ENCODE results near the gene FAR1. TPM values are rescaled to one million over a fixed set of nuclear protein-coding genes. Genes with fewer than 3 reads are reported as not detected.
A peak's percentile ranks its signal among the peaks of the same experiment; 100 is the strongest.
"Not testable (repeated sequence)": the region's sequence is repeated elsewhere in the genome, so short reads cannot be mapped to it uniquely, and the experiment has no call there.

Gene FAR1, protein sequence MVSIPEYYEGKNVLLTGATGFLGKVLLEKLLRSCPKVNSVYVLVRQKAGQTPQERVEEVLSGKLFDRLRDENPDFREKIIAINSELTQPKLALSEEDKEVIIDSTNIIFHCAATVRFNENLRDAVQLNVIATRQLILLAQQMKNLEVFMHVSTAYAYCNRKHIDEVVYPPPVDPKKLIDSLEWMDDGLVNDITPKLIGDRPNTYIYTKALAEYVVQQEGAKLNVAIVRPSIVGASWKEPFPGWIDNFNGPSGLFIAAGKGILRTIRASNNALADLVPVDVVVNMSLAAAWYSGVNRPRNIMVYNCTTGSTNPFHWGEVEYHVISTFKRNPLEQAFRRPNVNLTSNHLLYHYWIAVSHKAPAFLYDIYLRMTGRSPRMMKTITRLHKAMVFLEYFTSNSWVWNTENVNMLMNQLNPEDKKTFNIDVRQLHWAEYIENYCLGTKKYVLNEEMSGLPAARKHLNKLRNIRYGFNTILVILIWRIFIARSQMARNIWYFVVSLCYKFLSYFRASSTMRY
- total RNA-seq (10 to 100 TPM; 32.7 to 37.9 (median 34.3) TPM), polyA plus RNA-seq (13.6 TPM)
- long read RNA-seq, donor 1, full-length matches to known transcripts, result 31 of 36 reads
- long read RNA-seq, donor 1, partial matches to known transcripts, result 3 of 36 reads
- long read RNA-seq, donor 1, other reads (novel, unspliced or antisense), result 2 of 36 reads
- long read RNA-seq, donor 2, full-length matches to known transcripts, result 9 of 12 reads
- long read RNA-seq, donor 2, partial matches to known transcripts, result 0 of 12 reads
- long read RNA-seq, donor 2, other reads (novel, unspliced or antisense), result 3 of 12 reads
- long read RNA-seq, donor 3, full-length matches to known transcripts, result 74 of 103 reads
- long read RNA-seq, donor 3, partial matches to known transcripts, result 9 of 103 reads
- long read RNA-seq, donor 3, other reads (novel, unspliced or antisense), result 20 of 103 reads
- long read RNA-seq, donor 4, full-length matches to known transcripts, result 6 of 6 reads
- long read RNA-seq, donor 4, partial matches to known transcripts, result 0 of 6 reads
- long read RNA-seq, donor 4, other reads (novel, unspliced or antisense), result 0 of 6 reads

DNA sequence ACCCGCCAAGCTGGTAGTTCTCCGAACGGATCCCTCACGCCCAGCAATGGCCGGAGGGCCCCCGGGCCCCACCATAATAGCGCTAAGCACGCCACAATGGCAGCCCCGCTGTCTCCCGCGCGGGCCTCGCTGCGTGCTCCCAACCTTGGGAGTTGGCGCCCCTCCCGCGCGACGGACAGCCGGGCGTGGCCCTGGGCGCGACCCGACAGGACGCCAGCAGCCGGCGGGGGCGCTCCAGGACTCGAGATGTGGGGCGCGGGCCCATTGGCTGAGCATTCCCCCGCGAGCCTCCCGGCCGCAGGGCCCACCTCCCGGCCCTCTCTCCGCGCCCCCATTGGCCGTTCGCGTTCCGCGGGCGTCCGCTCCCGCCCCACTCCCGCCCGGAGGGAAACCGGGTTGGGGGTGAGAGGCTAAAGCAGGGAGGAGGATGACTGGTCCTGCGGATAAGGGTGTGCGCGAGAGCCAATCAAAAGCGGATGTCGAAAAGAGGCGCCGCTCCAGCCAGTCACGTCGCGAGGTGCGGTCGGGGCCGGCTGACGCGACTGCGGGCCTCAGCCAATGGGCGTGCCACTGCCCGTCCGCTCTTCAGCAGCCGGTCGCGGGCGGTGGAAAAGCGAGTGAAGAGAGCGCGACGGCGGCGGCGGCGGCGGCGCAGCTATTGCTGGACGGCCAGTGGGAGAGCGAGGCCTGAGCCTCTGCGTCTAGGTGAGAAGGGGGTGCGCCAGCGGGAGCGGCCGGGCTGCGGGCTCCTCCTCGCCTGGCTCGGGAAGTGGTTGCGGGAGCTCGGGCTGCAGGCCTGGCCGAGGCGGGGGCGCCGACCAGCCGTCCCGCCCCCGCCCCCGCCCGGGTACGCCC, at the start of gene FAR1:
TSS of gene FAR1 (plus strand) at position 567 of the 855 bp plus-strand sequence. CDS start 26,098 bp downstream, outside the sequence.
- H3K9me3 ChIP-seq (ENCODE audit: control insufficient read depth, low read length), result no peaks in the 10 kb centered on the region
- peak; percentile 100 for ATAC-seq
- intact Hi-C loops (cut with DNase I), result no loop called here
- H3K4me3 ChIP-seq (ENCODE audit: low read length), result peak within 1 kb of the TSS; percentile 96
- WGBS, result under 1% methylated on average over 104 of the region's 104 CpGs
- H3K27me3 ChIP-seq (ENCODE audit: control insufficient read depth, insufficient read depth), result no peaks in the 10 kb centered on the region
- H3K27ac ChIP-seq (ENCODE audit: low read length), result peak within 1 kb of the TSS; percentile 84
- peaks cover 2% of the 10 kb centered on the region for H3K4me1 ChIP-seq (ENCODE audit: control insufficient read depth, insufficient read depth, low read length)
- peak; percentile 98 to 99 (median 99) for DNase-seq

DNA sequence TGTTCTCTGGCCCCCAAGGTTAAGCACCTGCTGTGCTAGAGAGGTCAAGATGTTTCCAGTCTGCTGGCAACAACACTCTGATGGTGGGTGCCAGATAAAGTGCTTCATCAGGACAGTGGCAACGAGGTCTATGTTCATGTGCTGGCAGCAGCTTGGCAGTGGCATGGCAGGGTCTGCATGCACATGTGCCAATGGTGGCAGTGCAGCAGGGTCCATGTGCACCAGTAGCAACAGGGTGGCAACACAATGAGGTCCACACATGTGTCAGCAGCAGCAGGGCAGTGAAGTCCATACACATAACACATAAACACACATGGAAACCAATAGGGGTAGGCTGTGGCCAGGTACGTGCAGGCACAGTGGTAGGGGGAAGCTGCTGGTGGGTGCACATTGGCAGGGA, 48.4 kb upstream of the FAR1 start:
- ATAC-seq, result no peak
- Histone ChIP-seq H3K27me3 (ENCODE audit: control insufficient read depth, insufficient read depth) (no peaks in the 10 kb centered on the region), H3K4me1 (ENCODE audit: control insufficient read depth, insufficient read depth, low read length) (no peaks in the 10 kb centered on the region), H3K4me3 (ENCODE audit: low read length) (no peak overlapping the region), H3K27ac (ENCODE audit: low read length) (no peak overlapping the region), H3K9me3 (ENCODE audit: control insufficient read depth, low read length) (no peaks in the 10 kb centered on the region)
- intact Hi-C loops (cut with DNase I), result no loop called here
- WGBS, result 71% methylated on average over 2 of the region's 2 CpGs
- no peak for DNase-seq

DNA sequence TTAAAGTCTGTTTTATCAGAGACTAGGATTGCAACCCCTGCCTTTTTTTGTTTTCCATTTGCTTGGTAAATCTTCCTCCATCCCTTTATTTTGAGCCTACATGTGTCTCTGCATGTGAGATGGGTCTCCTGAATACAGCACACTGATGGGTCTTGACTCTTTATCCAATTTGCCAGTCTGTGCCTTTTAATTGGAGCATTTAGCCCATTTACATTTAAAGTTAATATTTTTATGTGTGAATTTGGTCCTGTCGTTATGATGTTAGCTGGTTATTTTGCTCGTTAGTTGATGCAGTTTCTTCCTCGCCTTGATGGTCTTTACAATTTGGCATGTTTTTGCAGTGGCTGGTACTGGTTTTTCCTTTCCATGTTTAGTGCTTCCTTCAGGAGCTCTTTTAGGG, 41.6 kb upstream of the FAR1 start:
- H3K4me1 ChIP-seq (ENCODE audit: control insufficient read depth, insufficient read depth, low read length); intact Hi-C loops (cut with DNase I): not testable (repeated sequence)
- 91% methylated on average over 3 of the region's 3 CpGs for WGBS

DNA sequence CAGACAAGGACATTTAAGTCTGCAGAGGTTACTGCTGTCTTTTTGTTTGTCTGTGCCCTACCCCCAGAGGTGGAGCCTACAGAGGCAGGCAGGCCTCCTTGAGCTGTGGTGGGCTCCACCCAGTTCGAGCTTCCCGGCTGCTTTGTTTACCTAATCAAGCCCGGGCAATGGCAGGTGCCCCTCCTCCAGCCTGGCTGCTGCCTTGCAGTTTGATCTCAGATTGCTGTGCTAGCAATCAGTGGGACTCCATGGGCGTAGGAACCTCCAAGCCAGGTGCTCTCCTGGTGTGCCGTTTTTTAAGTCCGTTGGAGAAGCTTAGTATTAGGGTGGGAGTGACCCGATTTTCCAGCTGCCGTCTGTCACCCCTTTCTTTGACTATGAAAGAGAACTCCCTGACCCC, 39.8 kb upstream of the FAR1 start:
- H3K27me3 ChIP-seq (ENCODE audit: control insufficient read depth, insufficient read depth); ATAC-seq; H3K27ac ChIP-seq (ENCODE audit: low read length); intact Hi-C loops (cut with DNase I); DNase-seq; H3K4me3 ChIP-seq (ENCODE audit: low read length); H3K4me1 ChIP-seq (ENCODE audit: control insufficient read depth, insufficient read depth, low read length); H3K9me3 ChIP-seq (ENCODE audit: control insufficient read depth, low read length): not testable (repeated sequence)
- WGBS, result 91% methylated on average over 8 of the region's 8 CpGs

More for the DNA sequence above, 41.6 kb upstream of the FAR1 start:
- H3K27me3 ChIP-seq (ENCODE audit: control insufficient read depth, insufficient read depth); H3K4me3 ChIP-seq (ENCODE audit: low read length); ATAC-seq; H3K27ac ChIP-seq (ENCODE audit: low read length); H3K9me3 ChIP-seq (ENCODE audit: control insufficient read depth, low read length); DNase-seq: not testable (repeated sequence)

DNA sequence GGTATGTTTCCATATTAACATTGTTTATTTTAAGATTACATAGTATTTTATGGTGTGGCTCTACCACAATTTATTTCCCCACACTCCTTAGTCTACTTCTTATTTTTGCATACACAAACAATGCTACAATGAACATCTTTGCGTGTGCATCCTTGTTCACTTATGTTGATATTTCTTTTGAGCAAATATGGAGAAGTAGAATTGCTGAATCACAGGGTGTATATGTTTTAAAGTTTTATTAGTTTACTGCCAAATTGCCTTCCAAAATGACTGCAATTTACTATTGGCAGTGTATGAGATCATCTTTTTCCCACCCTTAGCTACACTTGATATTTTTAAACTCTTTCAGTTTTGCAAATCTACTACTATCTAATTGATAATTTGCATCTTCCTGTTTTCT, 38.7 kb upstream of the FAR1 start:
- Histone ChIP-seq H3K27me3 (ENCODE audit: control insufficient read depth, insufficient read depth) (no peaks in the 10 kb centered on the region), H3K27ac (ENCODE audit: low read length) (no peak overlapping the region), H3K4me3 (ENCODE audit: low read length) (no peak overlapping the region), H3K4me1 (ENCODE audit: control insufficient read depth, insufficient read depth, low read length) (no peaks in the 10 kb centered on the region), H3K9me3 (ENCODE audit: control insufficient read depth, low read length) (no peaks in the 10 kb centered on the region)
- DNase-seq, result no peak
- 91% methylated on average over 1 of the region's 1 CpG for WGBS
- intact Hi-C loops (cut with DNase I), result no loop called here
- ATAC-seq, result no peak

DNA sequence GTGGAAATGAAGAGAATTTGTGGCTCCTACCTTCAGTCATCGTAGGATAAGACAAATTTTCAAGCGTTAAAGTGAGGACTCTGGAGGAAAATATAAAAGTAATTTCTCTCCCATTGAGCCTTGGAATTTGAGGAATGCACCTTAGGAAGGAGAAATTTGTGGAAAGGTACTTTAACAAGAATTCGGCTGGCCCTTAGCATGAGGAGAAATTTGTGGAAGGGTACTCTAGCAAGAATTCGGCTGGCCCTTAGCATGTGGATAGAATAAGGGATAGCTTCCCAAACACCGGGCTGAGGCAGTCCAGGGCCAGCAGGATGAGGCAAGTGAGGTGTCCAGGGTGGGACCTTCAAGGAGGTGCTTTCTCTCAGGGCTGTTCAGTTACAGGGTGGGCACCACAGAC, 33.2 kb upstream of the FAR1 start:
- DNase-seq (no peak), ATAC-seq (no peak)
- H3K4me1 ChIP-seq (ENCODE audit: control insufficient read depth, insufficient read depth, low read length), result no peaks in the 10 kb centered on the region
- WGBS, result 85% methylated on average over 5 of the region's 5 CpGs
- H3K4me3 ChIP-seq (ENCODE audit: low read length), result no peak overlapping the region
- H3K27ac ChIP-seq (ENCODE audit: low read length), result no peak overlapping the region
- H3K27me3 ChIP-seq (ENCODE audit: control insufficient read depth, insufficient read depth), result no peaks in the 10 kb centered on the region
- intact Hi-C loops (cut with DNase I), result no loop called here
- H3K9me3 ChIP-seq (ENCODE audit: control insufficient read depth, low read length), result no peaks in the 10 kb centered on the region

DNA sequence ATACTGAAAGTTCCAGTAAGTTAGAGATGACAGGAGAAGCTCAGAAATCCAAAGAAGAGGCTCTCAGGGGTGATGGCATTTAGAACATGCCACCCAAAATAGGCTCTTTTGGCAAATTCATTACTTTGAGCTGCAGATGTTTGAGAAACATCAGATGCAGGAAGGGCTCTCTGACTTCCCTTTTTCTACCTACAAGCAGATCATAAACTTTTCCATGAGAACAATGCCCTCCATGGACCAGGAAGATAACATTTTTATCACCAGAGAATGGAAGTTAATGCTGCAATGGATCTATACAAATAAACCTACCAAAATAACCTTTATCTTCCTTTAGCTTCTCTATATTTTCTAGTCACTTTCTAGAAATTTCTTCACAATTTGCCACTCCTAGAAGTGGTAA, 32.7 kb upstream of the FAR1 start:
- intact Hi-C loops (cut with DNase I), result no loop called here
- Histone ChIP-seq H3K27ac (ENCODE audit: low read length) (no peak overlapping the region), H3K9me3 (ENCODE audit: control insufficient read depth, low read length) (no peaks in the 10 kb centered on the region), H3K27me3 (ENCODE audit: control insufficient read depth, insufficient read depth) (no peaks in the 10 kb centered on the region), H3K4me3 (ENCODE audit: low read length) (no peak overlapping the region), H3K4me1 (ENCODE audit: control insufficient read depth, insufficient read depth, low read length) (no peaks in the 10 kb centered on the region)
- DNase-seq (no peak), ATAC-seq (no peak)

DNA sequence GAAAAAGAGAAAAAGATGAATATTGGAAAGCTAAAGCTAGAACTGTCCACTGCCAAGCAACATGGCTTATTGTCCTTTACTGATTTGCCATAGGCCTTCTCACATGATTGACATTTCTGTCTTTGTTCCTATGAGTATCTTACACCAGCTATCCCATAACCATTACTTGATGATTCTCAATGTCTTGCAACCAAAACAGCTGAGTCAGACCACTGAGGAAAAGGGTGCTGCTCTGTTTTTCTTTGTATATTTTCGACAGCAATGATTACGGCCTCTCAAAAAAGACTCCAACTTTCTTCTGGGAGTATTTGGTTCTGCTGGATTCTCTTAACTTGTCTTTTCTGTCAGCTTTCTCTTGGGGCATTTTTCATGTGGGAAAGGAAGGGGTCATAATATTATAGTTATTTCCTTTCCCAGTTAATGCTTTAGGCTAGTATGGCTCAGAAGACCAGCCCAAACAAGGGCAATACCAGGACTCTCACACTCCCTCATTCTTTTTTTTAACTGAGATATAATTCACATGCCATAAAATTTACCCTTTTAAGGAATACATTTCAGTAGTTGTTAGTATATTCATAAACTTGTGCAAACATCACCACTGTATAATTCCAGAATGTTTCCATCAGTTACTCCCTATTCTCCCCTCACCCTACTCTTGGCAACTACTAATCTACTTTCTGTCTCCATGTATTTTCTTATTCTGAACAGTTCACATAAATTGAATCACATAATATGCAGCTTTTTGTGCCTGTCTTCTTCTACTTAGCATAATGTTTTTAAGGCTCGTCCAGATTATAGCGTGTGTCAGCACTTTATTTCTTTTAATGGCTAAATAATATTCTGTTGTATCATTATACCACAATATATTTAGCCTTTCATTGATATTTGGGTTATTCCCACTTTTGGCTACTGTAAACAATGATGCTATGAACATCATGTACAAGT, 31.1 kb upstream of the FAR1 start:
- Histone ChIP-seq H3K27ac (ENCODE audit: low read length) (no peak overlapping the region), H3K9me3 (ENCODE audit: control insufficient read depth, low read length) (no peaks in the 10 kb centered on the region), H3K4me3 (ENCODE audit: low read length) (no peak overlapping the region), H3K4me1 (ENCODE audit: control insufficient read depth, insufficient read depth, low read length) (no peaks in the 10 kb centered on the region), H3K27me3 (ENCODE audit: control insufficient read depth, insufficient read depth) (no peaks in the 10 kb centered on the region)
- DNase-seq, result no peak
- ATAC-seq, result no peak
- WGBS, result 68% methylated on average over 4 of the region's 4 CpGs
- intact Hi-C loops (cut with DNase I), result no loop called here

DNA sequence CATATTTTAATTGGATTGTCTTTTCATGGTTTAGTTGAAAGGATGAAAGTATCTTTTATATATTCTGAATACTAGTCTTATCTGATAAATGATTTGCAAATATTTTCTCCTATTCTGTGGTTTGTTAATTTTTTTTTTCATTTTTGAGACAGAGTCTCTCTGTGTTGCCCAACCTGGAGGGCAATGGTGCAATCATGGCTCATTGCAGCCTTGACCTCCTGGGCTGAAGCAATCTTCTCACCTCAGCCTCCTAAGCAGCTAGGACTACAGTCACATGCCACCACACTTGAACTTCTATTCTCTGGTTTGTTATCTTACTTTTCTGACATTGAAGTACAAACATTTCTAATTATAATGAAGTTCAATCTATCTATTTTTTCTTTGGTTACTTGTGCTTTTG, 30.0 kb upstream of the FAR1 start:
- Histone ChIP-seq H3K27ac (ENCODE audit: low read length) (no peak overlapping the region), H3K9me3 (ENCODE audit: control insufficient read depth, low read length) (no peaks in the 10 kb centered on the region), H3K4me3 (ENCODE audit: low read length) (no peak overlapping the region), H3K27me3 (ENCODE audit: control insufficient read depth, insufficient read depth) (no peaks in the 10 kb centered on the region), H3K4me1 (ENCODE audit: control insufficient read depth, insufficient read depth, low read length) (no peaks in the 10 kb centered on the region)
- intact Hi-C loops (cut with DNase I), result no loop called here
- DNase-seq (no peak), ATAC-seq (no peak)

Data from right cardiac atrium (tissue), 5 donors.